Mesenchymal stem cell (in vitro differentiated cells and primary cell): ENCODE data around the gene ABITRAM.
A peak's percentile ranks its signal among the peaks of the same experiment; 100 is the strongest.

Experiments used
- DNase-seq: peaks from one replicate; pipeline ENCODE4 v3.0.0-alpha.2; 2013
- H2AFZ ChIP-seq: one replicate; pipeline ENCODE4 v1.6.1; 2013; ENCODE audit warnings: low read depth, mild to moderate bottlenecking, control low read depth, inconsistent platforms, low read length, moderate library complexity
- H2AK5ac ChIP-seq: 2 replicates; pipeline ENCODE4 v1.6.1; 2013; ENCODE audit warnings: low read length, moderate library complexity, mild to moderate bottlenecking, inconsistent platforms; ENCODE audit not compliant: severe bottlenecking
- H2BK120ac ChIP-seq: one replicate; pipeline ENCODE4 v1.6.1; 2013; ENCODE audit warnings: low read depth, mild to moderate bottlenecking, inconsistent platforms, low read length, moderate library complexity
- H2BK12ac ChIP-seq, 2 experiments: one replicate each; pipeline ENCODE4 v1.6.1; 2013; ENCODE audit warnings: inconsistent platforms in 2 of 2, low read length in 2 of 2, mild to moderate bottlenecking in 2 of 2, moderate library complexity in 2 of 2, control low read depth in 1 of 2
- H2BK15ac ChIP-seq: one replicate; pipeline ENCODE4 v1.6.1; 2013; ENCODE audit warnings: mild to moderate bottlenecking, low read depth, inconsistent platforms; ENCODE audit not compliant: poor library complexity, severe bottlenecking
- H2BK5ac ChIP-seq: 2 replicates; pipeline ENCODE4 v1.6.1; 2013; ENCODE audit warnings: low read depth, mild to moderate bottlenecking, low read length, control low read depth, inconsistent platforms; ENCODE audit not compliant: poor library complexity, severe bottlenecking
- H3K14ac ChIP-seq, 2 experiments: one replicate each; pipeline ENCODE4 v1.6.1; 2013; ENCODE audit warnings: inconsistent platforms in 2 of 2, low read length in 2 of 2, control low read depth in 1 of 2, mild to moderate bottlenecking in 1 of 2, moderate library complexity in 1 of 2
- H3K18ac ChIP-seq, 2 experiments: one replicate each; pipeline ENCODE4 v1.6.1; 2013; ENCODE audit warnings: inconsistent platforms in 2 of 2, low read length in 2 of 2, control low read depth in 1 of 2, low read depth in 1 of 2, mild to moderate bottlenecking in 1 of 2
- H3K23ac ChIP-seq, 2 experiments: one replicate each; pipeline ENCODE4 v1.6.1; 2013; ENCODE audit warnings: inconsistent platforms in 2 of 2, low read length in 2 of 2, mild to moderate bottlenecking in 2 of 2, moderate library complexity in 2 of 2, control low read depth in 1 of 2
- H3K27ac ChIP-seq: 2 replicates; pipeline ENCODE4 v1.5.1; 2013; ENCODE audit warnings: mild to moderate bottlenecking, moderate library complexity, low read length, control low read depth, inconsistent platforms; ENCODE audit not compliant: poor library complexity, severe bottlenecking
- H3K27me3 ChIP-seq, 2 experiments: 2 replicates each; pipeline versions ENCODE4 v1.6.1 to v1.7.0; 2013; ENCODE audit warnings: low read length in 2 of 2, mild to moderate bottlenecking in 2 of 2, moderate library complexity in 2 of 2, control low read depth in 1 of 2, inconsistent platforms in 1 of 2; ENCODE audit not compliant: control insufficient read depth in 1 of 2, insufficient read depth in 1 of 2
- H3K36me3 ChIP-seq, 2 experiments: 2 replicates each; pipeline versions ENCODE4 v1.6.1 to v1.7.0; 2013; ENCODE audit warnings: low read length in 2 of 2, control low read depth in 1 of 2, inconsistent platforms in 1 of 2, low read depth in 1 of 2, mild to moderate bottlenecking in 1 of 2; ENCODE audit not compliant: insufficient read depth in 2 of 2, control insufficient read depth in 1 of 2
- H3K4ac ChIP-seq, 2 experiments: one replicate each; pipeline ENCODE4 v1.6.1; 2013; ENCODE audit warnings: inconsistent platforms in 2 of 2, low read length in 2 of 2, mild to moderate bottlenecking in 2 of 2, moderate library complexity in 2 of 2, control low read depth in 1 of 2, low read depth in 1 of 2
- H3K4me1 ChIP-seq: 2 replicates; pipeline ENCODE4 v1.6.1; 2013; ENCODE audit warnings: low read depth, low read length, control low read depth; ENCODE audit not compliant: control insufficient read depth, insufficient read depth
- H3K4me2 ChIP-seq: 2 replicates; pipeline ENCODE4 v1.6.1; 2013; ENCODE audit warnings: low read length, mild to moderate bottlenecking, inconsistent platforms; ENCODE audit not compliant: poor library complexity, severe bottlenecking
- H3K4me3 ChIP-seq, 2 experiments: 2 replicates each; pipeline versions ENCODE4 v1.5.1 to v1.7.0; 2013; ENCODE audit warnings: low read length in 2 of 2, mild to moderate bottlenecking in 2 of 2, control low read depth in 1 of 2, low read depth in 1 of 2; ENCODE audit not compliant: insufficient read depth in 1 of 2
- H3K79me1 ChIP-seq: replicated peaks from 2 replicates; pipeline ENCODE4 v1.6.1; 2013; ENCODE audit warnings: mild to moderate bottlenecking, control low read depth, low read length, inconsistent platforms; ENCODE audit not compliant: poor library complexity, severe bottlenecking
- H3K9ac ChIP-seq: 2 replicates; pipeline ENCODE4 v1.7.0; 2013; ENCODE audit warnings: mild to moderate bottlenecking, low read length, moderate library complexity
- H3K9me3 ChIP-seq: 2 replicates; pipeline ENCODE4 v1.7.0; 2013; ENCODE audit warnings: mild to moderate bottlenecking, low read length; ENCODE audit not compliant: control insufficient read depth
- H4K8ac ChIP-seq: one replicate; pipeline ENCODE4 v1.6.1; 2013; ENCODE audit warnings: inconsistent platforms, mild to moderate bottlenecking, low read length, moderate library complexity
- H4K91ac ChIP-seq: one replicate; pipeline ENCODE4 v1.6.1; 2013; ENCODE audit warnings: mild to moderate bottlenecking, low read length, inconsistent platforms
- WGBS: methylation state at CpG from one replicate; pipeline ENCODE4 v1.1.7; 2013; ENCODE audit warnings: mixed read lengths; 5-methylcytosine and 5-hydroxymethylcytosine counted together

ABITRAM gene

GRCh38 chr9:108900176-108900575, 34.0 kb upstream of the ABITRAM start:
- no peak overlapping the region for H3K4me3 ChIP-seq
- no peak overlapping the region for H3K18ac ChIP-seq
- no peaks in the 10 kb centered on the region for H3K9me3 ChIP-seq
- H3K27me3 ChIP-seq, result no peaks in the 10 kb centered on the region
- no peak overlapping the region for H2AFZ ChIP-seq
- DNase-seq, result no peak
- no peak overlapping the region for H3K4ac ChIP-seq
- H3K36me3 ChIP-seq, result peaks cover 13 to 96% of the 10 kb centered on the region in 2 experiments
- no peak overlapping the region for H2BK120ac ChIP-seq
- H3K23ac ChIP-seq, result no peak overlapping the region
- H3K27ac ChIP-seq, result no peak overlapping the region
- H2BK5ac ChIP-seq, result no peak overlapping the region
- H3K9ac ChIP-seq, result no peak overlapping the region
- H2AK5ac ChIP-seq, result no peak overlapping the region
- no peak overlapping the region for H2BK12ac ChIP-seq
- H4K8ac ChIP-seq, result no peak overlapping the region
- H3K14ac ChIP-seq, result no peak overlapping the region
- peaks cover 3% of the 10 kb centered on the region for H3K79me1 ChIP-seq
- no peak overlapping the region for H4K91ac ChIP-seq
- H2BK15ac ChIP-seq, result no peak overlapping the region
- no peak overlapping the region for H3K4me2 ChIP-seq
- 86% methylated on average over 5 of the region's 5 CpGs for WGBS
- no peaks in the 10 kb centered on the region for H3K4me1 ChIP-seq

GRCh38 chr9:108903420-108904103, 30.6 kb upstream of the ABITRAM start:
- no peaks in the 10 kb centered on the region for H3K27me3 ChIP-seq
- DNase-seq, result peak; percentile 12
- no peak overlapping the region for H3K4ac ChIP-seq
- H3K9me3 ChIP-seq, result no peaks in the 10 kb centered on the region
- no peak overlapping the region for H2BK15ac ChIP-seq
- peaks cover 2% of the 10 kb centered on the region for H3K79me1 ChIP-seq
- H3K14ac ChIP-seq, result no peak overlapping the region
- H3K4me2 ChIP-seq, result no peak overlapping the region
- H2AFZ ChIP-seq, result no peak overlapping the region
- H2BK120ac ChIP-seq, result no peak overlapping the region
- H3K4me3 ChIP-seq, result no peak overlapping the region
- H2BK12ac ChIP-seq, result no peak overlapping the region
- H2AK5ac ChIP-seq, result no peak overlapping the region
- no peaks in the 10 kb centered on the region for H3K4me1 ChIP-seq
- H4K91ac ChIP-seq, result no peak overlapping the region
- peaks cover 10 to 96% of the 10 kb centered on the region in 2 experiments for H3K36me3 ChIP-seq
- H3K9ac ChIP-seq, result no peak overlapping the region
- 96% methylated on average over 2 of the region's 2 CpGs for WGBS
- no peak overlapping the region for H4K8ac ChIP-seq
- no peak overlapping the region for H3K27ac ChIP-seq
- H3K18ac ChIP-seq, result no peak overlapping the region
- no peak overlapping the region for H2BK5ac ChIP-seq
- no peak overlapping the region for H3K23ac ChIP-seq

- Histone ChIP-seq H3K4me3 (no peak overlapping the region), H2BK12ac (no peak overlapping the region), H3K9me3 (no peaks in the 10 kb centered on the region), H2AK5ac (no peak overlapping the region), H3K4ac (no peak overlapping the region), H4K91ac (no peak overlapping the region), H3K79me1 (peaks cover 2% of the 10 kb centered on the region), H3K36me3 (peaks cover 13 to 97% of the 10 kb centered on the region in 2 experiments), H3K27ac (no peak overlapping the region), H2BK120ac (no peak overlapping the region), H3K9ac (no peak overlapping the region), H3K18ac (no peak overlapping the region), H4K8ac (no peak overlapping the region), H2BK15ac (no peak overlapping the region), H3K4me2 (no peak overlapping the region), H3K4me1 (no peaks in the 10 kb centered on the region), H3K27me3 (no peaks in the 10 kb centered on the region), H3K23ac (no peak overlapping the region), H3K14ac (no peak overlapping the region), H2AFZ (no peak overlapping the region), H2BK5ac (no peak overlapping the region)
- DNase-seq, result no peak
- no CpG with 5 or more reads among the region's 3 CpGs for WGBS
Observed at GRCh38 chr9:108904161-108904560, 30.0 kb upstream of the ABITRAM start.

GRCh38 chr9:108905494-108905893, 28.7 kb upstream of the ABITRAM start:
- peaks cover 10 to 97% of the 10 kb centered on the region in 2 experiments for H3K36me3 ChIP-seq
- H2BK120ac ChIP-seq, result no peak overlapping the region
- DNase-seq, result no peak
- H3K4me1 ChIP-seq, result no peaks in the 10 kb centered on the region
- no peak overlapping the region for H2AK5ac ChIP-seq
- H2BK5ac ChIP-seq, result no peak overlapping the region
- H3K4me2 ChIP-seq, result no peak overlapping the region
- H3K4ac ChIP-seq, result no peak overlapping the region
- no peak overlapping the region for H2BK12ac ChIP-seq
- no peak overlapping the region for H2AFZ ChIP-seq
- no CpG with 5 or more reads among the region's 2 CpGs for WGBS
- H3K14ac ChIP-seq, result no peak overlapping the region
- H3K4me3 ChIP-seq, result no peak overlapping the region
- H4K8ac ChIP-seq, result no peak overlapping the region
- H3K27me3 ChIP-seq, result no peaks in the 10 kb centered on the region
- H3K23ac ChIP-seq, result no peak overlapping the region
- no peak overlapping the region for H3K9ac ChIP-seq
- no peak overlapping the region for H4K91ac ChIP-seq
- H3K9me3 ChIP-seq, result no peaks in the 10 kb centered on the region
- peaks cover 4% of the 10 kb centered on the region for H3K79me1 ChIP-seq
- H3K27ac ChIP-seq, result no peak overlapping the region
- H2BK15ac ChIP-seq, result no peak overlapping the region
- no peak overlapping the region for H3K18ac ChIP-seq
